HEK293 (cell line): ENCODE measurements around the gene ITGB8.

ENCODE experiments used
- ATF2 ChIP-seq: fragments of 450-650 bp; formaldehyde crosslinking; IDR thresholded peaks from 2 replicates; pipeline ENCODE4 v1.5.1; 2016; ENCODE audit warnings: missing biosample characterization, missing genetic modification characterization, low read depth
- CTCF ChIP-seq: fragments of 450-650 bp; formaldehyde crosslinking; IDR thresholded peaks from 2 replicates; pipeline ENCODE4 v1.5.1; 2016; ENCODE audit warnings: missing biosample characterization, missing genetic modification characterization
- HOXC10 ChIP-seq: sonication (generic); formaldehyde crosslinking; IDR thresholded peaks from 2 replicates; pipeline ENCODE4 v1.8.1; 2023; ENCODE audit warnings: mild to moderate bottlenecking, missing genetic modification reagents
- PBX3 ChIP-seq: sonication (generic); formaldehyde crosslinking; IDR thresholded peaks from 2 replicates; pipeline ENCODE4 v1.8.1; 2022; ENCODE audit warnings: mild to moderate bottlenecking, moderate library complexity, missing genetic modification reagents
- YY1 ChIP-seq: fragments of 450-650 bp; formaldehyde crosslinking; IDR thresholded peaks from 2 replicates; pipeline ENCODE4 v1.5.1; 2018; ENCODE audit warnings: missing biosample characterization, missing genetic modification characterization
- ZBTB49 ChIP-seq: fragments of 450-650 bp; formaldehyde crosslinking; IDR thresholded peaks from 2 replicates; pipeline ENCODE4 v1.5.1; 2016; ENCODE audit warnings: missing biosample characterization, missing genetic modification characterization, low read depth
- ZNF274 ChIP-seq, 2 experiments: fragments of 200-500 bp in 1 of 2; fragments of 450-650 bp in 1 of 2; sonication (Bioruptor generic) in 1 of 2; formaldehyde crosslinking in 1 of 2; IDR thresholded peaks; 2 replicates each; pipeline versions ENCODE4 v1.5.1 to v1.6.1; 2014 to 2016; ENCODE audit warnings: borderline replicate concordance in 1 of 2, inconsistent platforms in 1 of 2, low read length in 1 of 2, missing biosample characterization in 1 of 2, missing genetic modification characterization in 1 of 2
- ZNF449 ChIP-seq: fragments of 450-650 bp; formaldehyde crosslinking; IDR thresholded peaks from 2 replicates; pipeline ENCODE4 v1.5.1; 2017; ENCODE audit warnings: missing biosample characterization, mild to moderate bottlenecking, missing genetic modification characterization, moderate library complexity
- ZNF521 ChIP-seq: fragments of 450-650 bp; formaldehyde crosslinking; IDR thresholded peaks from 2 replicates; pipeline ENCODE4 v1.5.1; 2017; ENCODE audit warnings: missing biosample characterization, mild to moderate bottlenecking, missing genetic modification characterization
- ZNF580 ChIP-seq: fragments of 450-650 bp; formaldehyde crosslinking; IDR thresholded peaks from 2 replicates; pipeline ENCODE4 v1.5.1; 2016; ENCODE audit warnings: missing biosample characterization, missing genetic modification characterization
- ZNF768 ChIP-seq: fragments of 450-650 bp; formaldehyde crosslinking; IDR thresholded peaks from 2 replicates; pipeline ENCODE4 v1.5.1; 2018; ENCODE audit warnings: missing biosample characterization, mild to moderate bottlenecking, missing genetic modification characterization

GRCh38 chr7:20438694-20439376, 108.1 kb downstream of the ITGB8 start:
- no peak for TF ChIP-seq ZNF274 (IDR thresholded peaks at IDR 0.05; ENCODE audit: low read length)
- no peak for TF ChIP-seq ZNF274 (tag by site-specific recombination; IDR thresholded peaks at IDR 0.05; ENCODE audit: borderline replicate concordance)
- no peak for TF ChIP-seq PBX3 (CRISPR knock-in tag)
- no peak for TF ChIP-seq CTCF (tag by site-specific recombination)
- no peak for TF ChIP-seq ZNF768 (tag by site-specific recombination)
- no peak for TF ChIP-seq ZBTB49 (tag by site-specific recombination)
- TF ChIP-seq ATF2 (tag by site-specific recombination): no peak
- TF ChIP-seq ZNF449 (tag by site-specific recombination): no peak
- no peak for TF ChIP-seq HOXC10 (CRISPR knock-in tag)
- no peak for TF ChIP-seq ZNF580 (tag by site-specific recombination)
- TF ChIP-seq YY1: no peak
- TF ChIP-seq ZNF521: no peak
